Hindlimb muscle (tissue), 1 donor: ENCODE results near the gene KDM2B. TPM values are rescaled to one million over a fixed set of nuclear protein-coding genes. Genes with fewer than 3 reads are reported as not detected.

Source experiments
- DNase-seq: peaks from one replicate; pipeline ENCODE4 v3.0.0-alpha.2; 2013
- polyA plus RNA-seq: library from polyadenylated mRNA; unstranded; fragments of 120-200 nt; gene quantifications from one replicate; pipeline ENCODE4 v1.2.1, GENCODE V29; 2013; ENCODE audit not compliant: insufficient read length

The KDM2B gene
- polyA plus RNA-seq, 1 donor, result 23.1 TPM

GRCh38 chr12:121529184-121529583, 51.6 kb downstream of the KDM2B start:
- no peak for DNase-seq

GRCh38 chr12:121525411-121525810, 55.4 kb downstream of the KDM2B start:
- DNase-seq, result no peak

DNA sequence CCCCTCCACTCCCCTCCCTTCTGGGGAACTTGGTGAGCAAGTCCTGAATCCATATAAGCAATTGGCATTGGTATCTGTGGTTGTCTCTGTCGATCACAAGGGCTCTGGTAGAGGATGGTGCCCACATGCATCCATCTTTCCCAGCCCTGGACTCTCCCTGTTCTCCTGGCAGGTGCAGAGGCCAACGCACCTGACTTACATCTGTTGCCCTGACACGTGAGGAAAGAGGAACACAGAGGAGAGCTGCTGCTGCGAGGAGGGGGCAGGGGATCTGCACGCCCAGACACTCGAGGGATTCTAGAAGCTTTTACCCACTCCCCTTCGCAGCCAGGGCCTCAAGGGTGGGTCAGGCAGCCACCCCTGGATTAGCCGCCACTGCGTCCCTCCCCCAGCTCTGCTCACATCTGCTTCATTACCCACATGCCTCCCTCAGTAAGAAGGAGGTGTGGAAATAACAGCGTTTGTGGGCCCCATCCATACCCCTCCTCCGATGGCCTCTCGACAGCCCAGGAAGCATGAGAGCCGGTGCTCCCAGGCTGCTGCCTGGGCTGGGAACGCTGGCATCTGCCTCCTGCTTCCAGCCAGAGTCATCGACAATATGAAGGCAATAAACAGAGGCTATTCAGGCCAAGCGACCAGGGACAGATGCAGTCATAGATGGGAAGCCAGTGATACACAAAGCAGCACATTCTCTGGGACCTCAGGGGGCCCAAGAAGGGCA, 56.5 kb downstream of the KDM2B start:
- no peak for DNase-seq

DNA sequence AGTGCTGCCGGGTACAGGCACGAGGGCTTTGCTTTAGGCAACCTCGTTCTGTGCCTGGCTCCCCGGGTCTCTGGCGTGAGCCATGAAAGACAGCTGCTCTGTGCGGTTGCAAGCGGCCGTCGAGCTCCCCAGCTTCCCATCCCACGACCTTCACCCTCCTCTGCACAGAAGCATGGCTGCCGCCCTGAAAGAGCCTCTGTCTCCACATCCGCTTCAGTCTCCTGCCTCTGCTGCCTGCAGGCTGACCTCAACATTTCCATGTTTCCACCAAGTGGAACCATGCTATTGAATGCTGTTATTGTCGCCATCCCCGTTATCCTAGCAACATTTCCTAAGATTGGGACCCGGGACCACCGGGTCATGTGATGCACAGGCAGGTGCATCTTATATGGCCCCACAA, 57.1 kb downstream of the KDM2B start:
- no peak for DNase-seq

GRCh38 chr12:121522971-121523370, 57.9 kb downstream of the KDM2B start:
- DNase-seq, result no peak

- DNase-seq, result peak; percentile 15
Observed at GRCh38 chr12:121520586-121521086, 60.2 kb downstream of the KDM2B start.

GRCh38 chr12:121520119-121520518, 60.7 kb downstream of the KDM2B start:
- no peak for DNase-seq

DNA sequence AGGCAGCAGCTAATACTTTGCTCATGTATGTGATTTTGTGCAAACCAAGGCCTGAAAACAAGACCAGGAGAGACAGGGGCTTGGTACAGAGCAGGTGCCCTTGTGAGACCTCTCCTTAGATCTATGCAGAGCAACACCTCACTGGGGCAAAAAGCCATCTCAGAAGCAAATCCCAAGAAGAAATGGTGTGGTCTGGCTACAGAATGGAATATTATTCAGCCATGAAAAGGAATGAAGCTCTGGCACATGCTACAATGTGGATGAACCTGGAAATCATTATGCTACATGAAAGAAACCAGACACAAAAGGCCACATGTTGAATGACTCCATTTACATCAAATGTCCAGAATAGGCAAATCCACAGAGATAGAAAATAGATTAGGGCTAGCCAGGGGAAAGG, 61.6 kb downstream of the KDM2B start:
- DNase-seq, result no peak

DNA sequence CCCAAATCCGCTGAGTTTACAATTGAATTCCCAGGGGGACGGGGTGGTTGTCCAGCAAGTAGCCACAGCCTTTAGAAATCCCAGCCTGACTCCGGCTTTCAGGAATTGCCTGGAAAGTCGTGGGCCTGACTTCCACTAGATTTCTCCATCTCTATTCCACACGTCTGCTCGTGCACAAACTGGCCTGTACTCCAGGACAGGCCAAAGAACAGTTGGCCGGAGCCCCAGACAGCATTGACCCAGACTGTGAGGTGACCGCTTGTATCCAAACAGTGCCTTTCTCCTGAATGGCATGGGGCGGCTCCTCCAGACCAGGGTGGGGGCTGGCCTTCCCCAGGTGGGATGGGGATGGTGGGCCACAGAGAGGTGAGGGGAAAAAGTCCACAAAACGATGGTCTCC, 62.2 kb downstream of the KDM2B start:
- DNase-seq, result no peak

- no peak for DNase-seq
Observed at GRCh38 chr12:121516437-121517011, 64.3 kb downstream of the KDM2B start.

DNA sequence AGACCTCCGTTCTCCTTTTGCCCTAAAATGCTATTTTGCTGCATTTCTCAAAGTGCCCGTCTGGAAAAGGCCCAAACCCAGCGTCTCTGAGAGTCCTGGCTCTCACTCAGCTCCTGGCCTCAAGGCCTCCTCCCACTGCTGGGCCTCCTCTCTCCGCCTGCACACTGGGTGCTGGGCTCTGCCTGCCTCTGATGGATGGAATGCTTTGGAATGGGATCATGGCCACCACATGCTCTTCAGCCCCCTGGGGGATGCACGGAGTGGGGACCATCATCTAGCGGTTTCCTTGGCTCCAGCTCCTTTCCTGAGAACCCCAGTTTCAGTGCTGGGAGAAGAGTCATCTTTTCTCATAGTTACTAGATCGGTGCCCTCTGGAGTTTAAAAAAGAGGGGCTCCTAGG, 65.2 kb downstream of the KDM2B start:
- no peak for DNase-seq

GRCh38 chr12:121514184-121514742, 66.6 kb downstream of the KDM2B start:
- no peak for DNase-seq

GRCh38 chr12:121513464-121514183, 67.2 kb downstream of the KDM2B start:
- DNase-seq, result no peak

GRCh38 chr12:121512561-121512960, 68.3 kb downstream of the KDM2B start:
- DNase-seq, result no peak

DNA sequence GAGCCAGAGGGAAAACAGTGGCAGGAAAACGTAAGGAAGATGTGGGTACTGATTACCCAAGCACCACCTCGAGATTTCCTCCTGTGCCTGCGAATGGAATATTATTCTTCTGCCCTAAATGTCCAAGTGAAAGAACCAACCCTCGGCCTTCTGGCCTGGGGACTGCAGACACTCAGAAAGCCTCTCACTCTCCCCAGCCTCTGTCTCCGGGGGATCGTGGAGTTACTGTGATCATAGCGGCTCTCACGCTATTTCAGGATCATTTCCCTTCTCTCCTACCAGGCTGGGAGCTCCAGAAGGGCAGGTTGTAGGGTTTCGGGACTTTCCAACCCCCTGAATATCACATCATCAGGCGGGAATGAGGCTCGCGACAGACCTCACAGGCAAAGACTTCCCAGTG, 68.9 kb downstream of the KDM2B start:
- DNase-seq, result no peak

GRCh38 chr12:121509339-121509738, 71.5 kb downstream of the KDM2B start:
- no peak for DNase-seq

- DNase-seq, result no peak
Observed at GRCh38 chr12:121508533-121508932, 72.3 kb downstream of the KDM2B start.

DNA sequence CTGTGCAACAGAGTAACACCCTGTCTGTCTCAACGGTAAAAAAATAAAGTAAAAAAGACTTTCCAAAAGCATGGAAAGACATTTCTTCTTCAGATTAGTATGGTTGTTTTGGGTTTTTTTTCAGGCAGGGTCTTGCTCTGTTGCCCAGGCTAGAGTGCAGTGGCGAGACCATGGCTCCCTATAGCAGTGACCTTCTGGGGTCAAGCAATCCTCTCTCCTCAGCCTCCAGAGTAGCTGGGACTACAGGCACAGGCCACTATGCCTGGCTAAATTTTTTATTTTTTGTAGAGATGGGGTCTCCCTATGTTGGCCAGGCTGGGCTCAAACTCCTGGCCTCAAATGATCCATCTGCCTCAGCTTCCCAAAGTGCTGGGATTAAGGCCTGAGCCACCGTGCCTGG, 72.8 kb downstream of the KDM2B start:
- no peak for DNase-seq

DNA sequence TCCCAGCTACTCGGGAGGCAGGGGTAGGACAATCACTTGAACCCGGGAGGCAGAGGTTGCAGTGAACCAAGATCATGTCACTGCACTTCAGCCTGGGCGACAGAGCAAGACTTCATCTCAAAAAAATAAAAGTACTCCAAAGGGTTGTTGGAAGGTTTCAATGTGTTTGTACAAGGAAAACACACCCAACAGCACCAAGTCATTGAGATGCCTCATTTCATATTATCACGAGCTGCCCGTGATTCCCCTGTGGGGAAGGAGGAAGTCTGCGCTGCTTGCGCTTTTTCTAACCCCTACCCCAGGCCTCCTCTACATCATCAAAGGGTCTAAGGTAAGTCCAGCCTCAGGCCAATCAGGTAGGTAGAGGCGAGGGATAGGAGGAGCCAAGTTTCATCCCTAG, 73.6 kb downstream of the KDM2B start:
- no peak for DNase-seq

DNA sequence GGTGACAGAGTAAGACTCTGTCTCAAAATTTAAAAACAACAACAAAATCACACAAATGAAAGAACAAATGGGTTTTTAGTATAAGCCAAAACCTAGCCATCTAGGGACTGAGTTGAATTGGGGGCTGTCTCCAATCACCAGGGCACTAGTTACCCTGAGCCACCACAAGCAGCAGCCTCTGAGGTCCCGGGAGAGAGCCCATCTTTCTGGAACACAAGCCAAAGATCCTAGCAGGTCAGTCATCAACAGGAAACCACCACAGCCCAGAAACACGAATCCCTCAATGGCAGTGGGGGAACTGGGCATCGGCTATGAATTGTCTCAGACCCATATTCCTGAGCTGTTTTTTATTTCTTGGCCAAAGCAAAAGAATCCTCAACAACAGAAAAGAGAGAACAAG, 75.3 kb downstream of the KDM2B start:
- no peak for DNase-seq

DNA sequence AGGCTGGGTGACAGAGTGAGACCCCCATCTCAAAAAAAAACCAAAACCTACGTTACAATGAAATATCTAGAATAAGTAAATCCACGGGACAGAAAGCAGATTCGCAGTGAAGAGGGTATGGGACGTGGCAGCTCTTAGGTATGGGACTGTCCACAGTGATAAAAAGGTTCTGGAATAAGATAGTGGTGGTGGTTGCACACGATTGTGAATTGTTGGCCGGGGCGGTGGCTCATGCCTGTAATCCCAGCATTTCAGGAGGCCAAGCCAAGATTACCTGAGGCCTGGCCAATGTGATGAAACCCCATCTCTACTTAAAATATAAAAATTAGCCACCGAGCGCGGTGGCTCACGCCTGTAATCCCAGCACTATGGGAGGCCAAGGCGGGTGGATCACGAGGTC, 76.3 kb downstream of the KDM2B start:
- no peak for DNase-seq

GRCh38 chr12:121503395-121503794, 77.4 kb downstream of the KDM2B start:
- no peak for DNase-seq

DNA sequence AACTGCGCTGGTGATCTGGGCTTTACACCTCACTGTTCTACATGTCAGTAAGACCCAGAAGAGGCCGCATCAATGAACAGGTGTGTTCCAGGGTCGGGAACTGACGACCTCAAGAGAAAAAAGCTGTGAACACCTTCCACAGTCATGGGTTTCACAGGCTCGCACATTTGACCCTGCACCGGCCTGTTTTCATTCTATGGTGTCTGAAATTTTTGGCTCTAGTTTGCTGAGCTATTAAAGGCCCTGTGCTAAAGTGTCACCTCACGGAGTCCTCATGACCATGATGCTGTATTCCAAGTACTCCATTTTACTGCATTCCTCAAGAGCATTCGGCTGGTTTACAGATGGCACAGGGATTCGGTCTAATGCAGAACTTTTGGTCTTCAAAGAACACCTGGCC, 78.9 kb downstream of the KDM2B start:
- DNase-seq, result no peak
